ENCODE measurements around the gene TEC. TPM values are rescaled to one million over a fixed set of nuclear protein-coding genes. Genes with fewer than 3 reads are reported as not detected.

The TEC gene
- total and polyA plus RNA-seq, 9 of the 15 experiments (the other 6 are each of a cell fraction or from before 2014, with no cell fraction given): 5.3 to 14.7 (median 8.8) TPM

DNA sequence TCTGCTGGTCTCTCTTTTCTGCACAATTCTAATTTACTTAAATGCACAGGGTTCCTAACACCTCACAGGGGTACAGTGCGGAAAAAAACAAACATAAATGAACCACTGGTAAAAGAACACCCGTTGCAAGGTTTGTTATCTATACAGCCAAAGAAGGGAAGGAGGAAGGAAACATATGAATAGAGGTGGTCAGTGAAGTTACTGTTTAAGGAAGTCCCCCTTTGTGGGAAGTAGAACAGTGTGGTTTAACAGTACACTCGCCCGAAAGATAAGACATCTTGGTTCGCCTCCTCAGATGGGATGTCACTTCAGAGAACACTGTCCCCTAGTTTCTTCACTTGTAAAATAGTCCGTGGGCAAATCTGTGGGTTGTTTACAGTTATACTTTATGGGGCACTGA is 57.5 kb downstream of the TEC start (continued):
- no peak for TF ChIP-seq BRD4 (IDR thresholded peaks at IDR 0.05)
- TF ChIP-seq KLF1 (tag; IDR thresholded peaks at IDR 0.05): no peak
- TF ChIP-seq, protein P1, sequence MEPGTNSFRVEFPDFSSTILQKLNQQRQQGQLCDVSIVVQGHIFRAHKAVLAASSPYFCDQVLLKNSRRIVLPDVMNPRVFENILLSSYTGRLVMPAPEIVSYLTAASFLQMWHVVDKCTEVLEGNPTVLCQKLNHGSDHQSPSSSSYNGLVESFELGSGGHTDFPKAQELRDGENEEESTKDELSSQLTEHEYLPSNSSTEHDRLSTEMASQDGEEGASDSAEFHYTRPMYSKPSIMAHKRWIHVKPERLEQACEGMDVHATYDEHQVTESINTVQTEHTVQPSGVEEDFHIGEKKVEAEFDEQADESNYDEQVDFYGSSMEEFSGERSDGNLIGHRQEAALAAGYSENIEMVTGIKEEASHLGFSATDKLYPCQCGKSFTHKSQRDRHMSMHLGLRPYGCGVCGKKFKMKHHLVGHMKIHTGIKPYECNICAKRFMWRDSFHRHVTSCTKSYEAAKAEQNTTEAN (CRISPR knock-in tag; IDR thresholded peaks at IDR 0.05): no peak
- no peak for TF ChIP-seq RBM22 (IDR thresholded peaks at IDR 0.05; ENCODE audit: low read depth, low read length, poor library complexity, severe bottlenecking)
- TF ChIP-seq NEUROD1 (IDR thresholded peaks at IDR 0.05; ENCODE audit: borderline replicate concordance, low read depth, low read length, partially characterized antibody): no peak
- no peak for TF ChIP-seq ZNF146 (CRISPR knock-in tag; IDR thresholded peaks at IDR 0.05; ENCODE audit: unreplicated experiment)
- no peak for TF ChIP-seq ZBTB40 (IDR thresholded peaks at IDR 0.05)
- no peak for TF ChIP-seq ZBTB40 (CRISPR knock-in tag; IDR thresholded peaks at IDR 0.05)
- TF ChIP-seq MAFK (IDR thresholded peaks at IDR 0.05; ENCODE audit: low read length): no peak
- TF ChIP-seq JUNB (CRISPR knock-in tag; conservative IDR thresholded peaks at IDR 0.05): no peak
- TF ChIP-seq ATF2 (CRISPR knock-in tag; IDR thresholded peaks at IDR 0.05): no peak
- TF ChIP-seq ILK (tag; IDR thresholded peaks at IDR 0.05; ENCODE audit: borderline replicate concordance, low read depth): no peak
- no peak for TF ChIP-seq ZNF507 (tag; conservative IDR thresholded peaks at IDR 0.05)
- TF ChIP-seq TEAD2 (tag; IDR thresholded peaks at IDR 0.05): no peak
- TF ChIP-seq TCF15 (CRISPR knock-in tag; IDR thresholded peaks at IDR 0.05): no peak
- TF ChIP-seq STAG1 (CRISPR knock-in tag; IDR thresholded peaks at IDR 0.05; ENCODE audit: borderline replicate concordance): no peak
- no peak for TF ChIP-seq PTTG1 (tag; IDR thresholded peaks at IDR 0.05; ENCODE audit: low read depth)
- TF ChIP-seq U2AF2 (optimal IDR thresholded peaks at IDR 0.05; ENCODE audit: low read depth, low read length): no peak

All from K562 (cell line).